ENCODE data around the gene FGD5.

The FGD5 gene

GRCh38 chr3:14915636-14916222 lies 97.0 kb downstream of the FGD5 start:
- in situ Hi-C loops (cut with HindIII; ENCODE audit: low sequenced_read_pairs): no loop called here

GRCh38 chr3:14918356-14918860 lies 99.6 kb downstream of the FGD5 start:
- in situ Hi-C loops (cut with HindIII; ENCODE audit: low sequenced_read_pairs): no loop called here

- in situ Hi-C loops (cut with HindIII; ENCODE audit: low sequenced_read_pairs): loop anchor here (10.0 kb wide), 2 partner anchors 96 to 136 kb away; no protein-coding TSS in a partner anchor
Observed at GRCh38 chr3:14920536-14920935, 101.8 kb downstream of the FGD5 start.

- in situ Hi-C loops (cut with HindIII; ENCODE audit: low sequenced_read_pairs): loop anchor here (10.0 kb wide), 2 partner anchors 96 to 136 kb away; no protein-coding TSS in a partner anchor
Observed at GRCh38 chr3:14921034-14921616, 102.4 kb downstream of the FGD5 start.

GRCh38 chr3:14921811-14922705 lies 103.3 kb downstream of the FGD5 start:
- in situ Hi-C loops (cut with HindIII; ENCODE audit: low sequenced_read_pairs): loop anchor here (10.0 kb wide), 2 partner anchors 97 to 137 kb away; no protein-coding TSS in a partner anchor

GRCh38 chr3:14922863-14923262 lies 104.1 kb downstream of the FGD5 start:
- in situ Hi-C loops (cut with HindIII; ENCODE audit: low sequenced_read_pairs): loop anchor here (10.0 kb wide), 2 partner anchors 98 to 138 kb away; no protein-coding TSS in a partner anchor

- in situ Hi-C loops (cut with HindIII; ENCODE audit: low sequenced_read_pairs): loop anchor here (10.0 kb wide), 2 partner anchors 99 to 139 kb away; no protein-coding TSS in a partner anchor
Observed at GRCh38 chr3:14923476-14923875, 104.7 kb downstream of the FGD5 start.

GRCh38 chr3:14925729-14926591 lies 107.2 kb downstream of the FGD5 start:
- in situ Hi-C loops (cut with HindIII; ENCODE audit: low sequenced_read_pairs): loop anchor here (5.0 to 10.0 kb wide), 3 partner anchors 64 to 141 kb away; no protein-coding TSS in a partner anchor

- in situ Hi-C loops (cut with HindIII; ENCODE audit: low sequenced_read_pairs): loop anchor here (5.0 to 10.0 kb wide), 3 partner anchors 64 to 142 kb away; no protein-coding TSS in a partner anchor
Observed at GRCh38 chr3:14926592-14926991, 107.8 kb downstream of the FGD5 start.

GRCh38 chr3:14927308-14927707 lies 108.5 kb downstream of the FGD5 start:
- in situ Hi-C loops (cut with HindIII; ENCODE audit: low sequenced_read_pairs): loop anchor here (5.0 to 10.0 kb wide), 3 partner anchors 65 to 143 kb away; no protein-coding TSS in a partner anchor

- in situ Hi-C loops (cut with HindIII; ENCODE audit: low sequenced_read_pairs): loop anchor here (5.0 to 10.0 kb wide), 3 partner anchors 67 to 145 kb away; no protein-coding TSS in a partner anchor
Observed at GRCh38 chr3:14929310-14930074, 110.7 kb downstream of the FGD5 start.

GRCh38 chr3:14933820-14934425 lies 115.2 kb downstream of the FGD5 start:
- in situ Hi-C loops (cut with HindIII; ENCODE audit: low sequenced_read_pairs): no loop called here

GRCh38 chr3:14935592-14936345 lies 117.0 kb downstream of the FGD5 start:
- in situ Hi-C loops (cut with HindIII; ENCODE audit: low sequenced_read_pairs): no loop called here

GRCh38 chr3:14938954-14939353 lies 120.2 kb downstream of the FGD5 start:
- in situ Hi-C loops (cut with HindIII; ENCODE audit: low sequenced_read_pairs): no loop called here

GRCh38 chr3:14941871-14942270 lies 123.1 kb downstream of the FGD5 start:
- in situ Hi-C loops (cut with HindIII; ENCODE audit: low sequenced_read_pairs): no loop called here

GRCh38 chr3:14943042-14943441 lies 124.3 kb downstream of the FGD5 start:
- in situ Hi-C loops (cut with HindIII; ENCODE audit: low sequenced_read_pairs): no loop called here

GRCh38 chr3:14946236-14946635 lies 127.5 kb downstream of the FGD5 start:
- in situ Hi-C loops (cut with HindIII; ENCODE audit: low sequenced_read_pairs): no loop called here

- in situ Hi-C loops (cut with HindIII; ENCODE audit: low sequenced_read_pairs): no loop called here
Observed at GRCh38 chr3:14946739-14947099, 128.0 kb downstream of the FGD5 start.
